ENCODE measurements around the gene PKM.

The PKM gene

GRCh38 chr15:72199721-72200212, 31.2 kb downstream of the PKM start:
- peak; percentile 73 for ATAC-seq (ENCODE audit: insufficient read depth, low read depth)
- H3K27ac ChIP-seq (ENCODE audit: low read length), result no peak overlapping the region
- no peaks in the 10 kb centered on the region for H3K79me2 ChIP-seq (ENCODE audit: insufficient read depth, low read length)
- H3K27me3 ChIP-seq (ENCODE audit: insufficient read depth, low read length, poor library complexity), result no peaks in the 10 kb centered on the region
- TF ChIP-seq EZH2 (IDR thresholded peaks at IDR 0.05; ENCODE audit: borderline replicate concordance, low read depth, low read length, severe bottlenecking) (no peak), CTCF (IDR thresholded peaks at IDR 0.05; ENCODE audit: borderline replicate concordance, extremely low read depth, low read length, poor library complexity, severe bottlenecking) (peak; percentile 88)
- H3K4me2 ChIP-seq (ENCODE audit: insufficient read depth, low read length), result no peak overlapping the region
- no peak overlapping the region for H3K4me3 ChIP-seq (ENCODE audit: low read depth in 1 of 2, low read length in 2 of 2)
- H3K9me3 ChIP-seq (ENCODE audit: insufficient read depth, low read length, severe bottlenecking), result no peaks in the 10 kb centered on the region
- peaks cover 41% of the 10 kb centered on the region for H4K20me1 ChIP-seq (ENCODE audit: insufficient read depth, low read length)
- H2AFZ ChIP-seq (ENCODE audit: low read depth, low read length), result no peak overlapping the region
- no peaks in the 10 kb centered on the region for H3K4me1 ChIP-seq (ENCODE audit: insufficient read depth, low read length)
- peaks cover 68% of the 10 kb centered on the region for H3K36me3 ChIP-seq (ENCODE audit: insufficient read depth, low read length)
- DNase-seq, result peak; percentile 67
- H3K9ac ChIP-seq (ENCODE audit: low read depth, low read length), result no peak overlapping the region

GRCh38 chr15:72199205-72199515, 31.8 kb downstream of the PKM start:
- H3K27ac ChIP-seq (ENCODE audit: low read length), result no peak overlapping the region

GRCh38 chr15:72198356-72199204, 32.4 kb downstream of the PKM start:
- Histone ChIP-seq H2AFZ (ENCODE audit: low read depth, low read length) (no peak overlapping the region), H3K79me2 (ENCODE audit: insufficient read depth, low read length) (no peaks in the 10 kb centered on the region), H3K4me3 (ENCODE audit: low read depth in 1 of 2, low read length in 2 of 2) (no peak overlapping the region), H3K4me1 (ENCODE audit: insufficient read depth, low read length) (no peaks in the 10 kb centered on the region), H3K4me2 (ENCODE audit: insufficient read depth, low read length) (no peak overlapping the region), H3K9ac (ENCODE audit: low read depth, low read length) (no peak overlapping the region), H3K36me3 (ENCODE audit: insufficient read depth, low read length) (peaks cover 56% of the 10 kb centered on the region), H3K9me3 (ENCODE audit: insufficient read depth, low read length, severe bottlenecking) (no peaks in the 10 kb centered on the region), H3K27me3 (ENCODE audit: insufficient read depth, low read length, poor library complexity) (no peaks in the 10 kb centered on the region), H4K20me1 (ENCODE audit: insufficient read depth, low read length) (peaks cover 31% of the 10 kb centered on the region), H3K27ac (ENCODE audit: low read length) (no peak overlapping the region)
- DNase-seq, result no peak
- TF ChIP-seq EZH2 (IDR thresholded peaks at IDR 0.05; ENCODE audit: borderline replicate concordance, low read depth, low read length, severe bottlenecking), result no peak
- no peak for TF ChIP-seq CTCF (IDR thresholded peaks at IDR 0.05; ENCODE audit: borderline replicate concordance, extremely low read depth, low read length, poor library complexity, severe bottlenecking)
- ATAC-seq (ENCODE audit: insufficient read depth, low read depth), result peak; percentile 13; the same call in 1 of the 3 replicates

More at GRCh38 chr15:72199205-72199515, 31.8 kb downstream of the PKM start:
- Histone ChIP-seq H3K4me1 (ENCODE audit: insufficient read depth, low read length) (no peaks in the 10 kb centered on the region), H3K9ac (ENCODE audit: low read depth, low read length) (no peak overlapping the region), H2AFZ (ENCODE audit: low read depth, low read length) (no peak overlapping the region), H3K79me2 (ENCODE audit: insufficient read depth, low read length) (no peaks in the 10 kb centered on the region), H3K9me3 (ENCODE audit: insufficient read depth, low read length, severe bottlenecking) (no peaks in the 10 kb centered on the region), H3K27me3 (ENCODE audit: insufficient read depth, low read length, poor library complexity) (no peaks in the 10 kb centered on the region), H4K20me1 (ENCODE audit: insufficient read depth, low read length) (peaks cover 35% of the 10 kb centered on the region), H3K4me2 (ENCODE audit: insufficient read depth, low read length) (no peak overlapping the region), H3K36me3 (ENCODE audit: insufficient read depth, low read length) (peaks cover 62% of the 10 kb centered on the region), H3K4me3 (ENCODE audit: low read depth in 1 of 2, low read length in 2 of 2) (no peak overlapping the region)
- ATAC-seq (ENCODE audit: insufficient read depth, low read depth) (no peak), DNase-seq (no peak)
- TF ChIP-seq EZH2 (IDR thresholded peaks at IDR 0.05; ENCODE audit: borderline replicate concordance, low read depth, low read length, severe bottlenecking) (no peak), CTCF (IDR thresholded peaks at IDR 0.05; ENCODE audit: borderline replicate concordance, extremely low read depth, low read length, poor library complexity, severe bottlenecking) (no peak)
